HG03097 (cell line): ENCODE data around the gene TBC1D23.
"Not testable (repeated sequence)": the region's sequence is repeated elsewhere in the genome, so short reads cannot be mapped to it uniquely, and the experiment has no call there.

Experiments used
- ATAC-seq: cut with Tn5 transposase; IDR thresholded peaks from one replicate; pipeline ENCODE4 v1.9.1; 2021; ENCODE audit not compliant: unreplicated experiment, low FRiP score

Gene TBC1D23

GRCh38 chr3:100254168-100254777, 6.5 kb upstream of the TBC1D23 start:
- no peak for ATAC-seq

GRCh38 chr3:100256731-100257151, 4.1 kb upstream of the TBC1D23 start:
- no peak for ATAC-seq

GRCh38 chr3:100257586-100257985, 3.2 kb upstream of the TBC1D23 start:
- no peak for ATAC-seq

GRCh38 chr3:100260081-100260684, 609 bp upstream of the TBC1D23 start:
- ATAC-seq, result peak; percentile 0

GRCh38 chr3:100261485-100261903, 702 bp downstream of the TBC1D23 start:
- ATAC-seq, result no peak

- ATAC-seq, result not testable (repeated sequence)
Observed at GRCh38 chr3:100262925-100263324, 2.1 kb downstream of the TBC1D23 start.

- no peak for ATAC-seq
Observed at GRCh38 chr3:100263583-100263982, 2.8 kb downstream of the TBC1D23 start.

- no peak for ATAC-seq
Observed at GRCh38 chr3:100264242-100264641, 3.5 kb downstream of the TBC1D23 start.

- no peak for ATAC-seq
Observed at GRCh38 chr3:100265016-100265415, 4.2 kb downstream of the TBC1D23 start.

GRCh38 chr3:100266531-100266930, 5.7 kb downstream of the TBC1D23 start:
- ATAC-seq, result no peak

GRCh38 chr3:100268156-100268555, 7.4 kb downstream of the TBC1D23 start:
- no peak for ATAC-seq

GRCh38 chr3:100269001-100269400, 8.2 kb downstream of the TBC1D23 start:
- ATAC-seq, result no peak

GRCh38 chr3:100269410-100270214, 8.8 kb downstream of the TBC1D23 start:
- ATAC-seq, result no peak

- ATAC-seq, result no peak
Observed at GRCh38 chr3:100270215-100270583, 9.4 kb downstream of the TBC1D23 start.

GRCh38 chr3:100271522-100271921, 10.7 kb downstream of the TBC1D23 start:
- ATAC-seq, result no peak

GRCh38 chr3:100272797-100273611, 12.2 kb downstream of the TBC1D23 start:
- ATAC-seq, result not testable (repeated sequence)

GRCh38 chr3:100274361-100274760, 13.6 kb downstream of the TBC1D23 start:
- no peak for ATAC-seq

GRCh38 chr3:100277255-100277800, 16.5 kb downstream of the TBC1D23 start:
- ATAC-seq, result no peak

GRCh38 chr3:100278910-100279309, 18.1 kb downstream of the TBC1D23 start:
- ATAC-seq, result no peak

GRCh38 chr3:100288288-100288894, 27.6 kb downstream of the TBC1D23 start:
- no peak for ATAC-seq
